WTC11 (cell line): ENCODE data around the gene ANKRD1.
"Not testable (repeated sequence)": the region's sequence is repeated elsewhere in the genome, so short reads cannot be mapped to it uniquely, and the experiment has no call there.

ENCODE experiments used
- CTCF ChIP-seq: fragments of 200-600 bp; IDR thresholded peaks from 2 replicates; pipeline ENCODE4 v1.8.0; 2022; ENCODE audit warnings: antibody characterized with exemption
- E2F5 ChIP-seq: sonication (generic); formaldehyde crosslinking; IDR thresholded peaks from 2 replicates; pipeline ENCODE4 v1.8.1; 2022; ENCODE audit warnings: mild to moderate bottlenecking, moderate library complexity, missing genetic modification reagents
- SMAD4 ChIP-seq: sonication (generic); formaldehyde crosslinking; IDR thresholded peaks from 2 replicates; pipeline ENCODE4 v1.8.0; 2022; ENCODE audit warnings: mild to moderate bottlenecking, missing genetic modification reagents

GRCh38 chr10:90942980-90943379, 22.1 kb upstream of the ANKRD1 start:
- not testable (repeated sequence) for TF ChIP-seq SMAD4 (CRISPR knock-in tag); E2F5 (CRISPR knock-in tag); CTCF
